T-helper 1 cell treated with Interleukin-12 subunit alpha and Interleukin-12 subunit beta and Interleukin-4 antibody, amounts not matched to agents 30 μg/mL and 1 μg/mL, for 36 hours (primary cell): ENCODE data around the gene KREMEN1.
"Not testable (repeated sequence)": the region's sequence is repeated elsewhere in the genome, so short reads cannot be mapped to it uniquely, and the experiment has no call there.

ENCODE experiments used
- H3K27ac Mint-ChIP-seq: one replicate; pipeline ENCODE4 v1.8.0; 2021; ENCODE audit warnings: mild to moderate bottlenecking, mixed read lengths
- H3K27me3 Mint-ChIP-seq: one replicate; pipeline ENCODE4 v1.8.0; 2021; ENCODE audit warnings: low read depth, mixed read lengths
- H3K36me3 Mint-ChIP-seq: one replicate; pipeline ENCODE4 v1.8.0; 2021; ENCODE audit warnings: low read depth, mixed read lengths
- H3K4me1 Mint-ChIP-seq: one replicate; pipeline ENCODE4 v1.8.0; 2021; ENCODE audit warnings: low read depth, mixed read lengths
- H3K4me3 Mint-ChIP-seq: one replicate; pipeline ENCODE4 v1.8.0; 2021; ENCODE audit warnings: mild to moderate bottlenecking, moderate library complexity, mixed read lengths
- H3K9me3 Mint-ChIP-seq: one replicate; pipeline ENCODE4 v1.8.0; 2021; ENCODE audit warnings: mixed read lengths

The KREMEN1 gene

GRCh38 chr22:29117799-29118477 is 45.1 kb downstream of the KREMEN1 start:
- Mint-ChIP-seq H3K36me3 (no peaks in the 10 kb centered on the region), H3K4me1 (peaks cover 2% of the 10 kb centered on the region), H3K27me3 (peaks cover 41% of the 10 kb centered on the region), H3K27ac (no peak overlapping the region), H3K4me3 (no peak overlapping the region), H3K9me3 (peaks cover 10% of the 10 kb centered on the region)

GRCh38 chr22:29120098-29120912 is 47.5 kb downstream of the KREMEN1 start:
- not testable (repeated sequence) for H3K27ac Mint-ChIP-seq, H3K36me3 Mint-ChIP-seq, H3K4me3 Mint-ChIP-seq, H3K4me1 Mint-ChIP-seq
- peaks cover 27% of the 10 kb centered on the region for H3K27me3 Mint-ChIP-seq
- H3K9me3 Mint-ChIP-seq = peaks cover 10% of the 10 kb centered on the region

GRCh38 chr22:29121124-29121523 is 48.3 kb downstream of the KREMEN1 start:
- Mint-ChIP-seq H3K4me1 (peaks cover 2% of the 10 kb centered on the region), H3K9me3 (peaks cover 10% of the 10 kb centered on the region), H3K27ac (no peak overlapping the region), H3K36me3 (no peaks in the 10 kb centered on the region), H3K27me3 (peaks cover 20% of the 10 kb centered on the region), H3K4me3 (no peak overlapping the region)

GRCh38 chr22:29122041-29122440 is 49.2 kb downstream of the KREMEN1 start:
- H3K4me3 Mint-ChIP-seq = no peak overlapping the region
- H3K27ac Mint-ChIP-seq = no peak overlapping the region
- H3K36me3 Mint-ChIP-seq = no peaks in the 10 kb centered on the region
- H3K9me3 Mint-ChIP-seq = peaks cover 10% of the 10 kb centered on the region
- H3K27me3 Mint-ChIP-seq = peaks cover 21% of the 10 kb centered on the region
- peaks cover 2% of the 10 kb centered on the region for H3K4me1 Mint-ChIP-seq

GRCh38 chr22:29124777-29125442 is 52.1 kb downstream of the KREMEN1 start:
- no peak overlapping the region for H3K27ac Mint-ChIP-seq
- peaks cover under 1% of the 10 kb centered on the region for H3K9me3 Mint-ChIP-seq
- peaks cover 2% of the 10 kb centered on the region for H3K4me1 Mint-ChIP-seq
- no peaks in the 10 kb centered on the region for H3K36me3 Mint-ChIP-seq
- no peak overlapping the region for H3K4me3 Mint-ChIP-seq
- H3K27me3 Mint-ChIP-seq = peaks cover 9% of the 10 kb centered on the region

GRCh38 chr22:29125443-29125778 is 52.6 kb downstream of the KREMEN1 start:
- Mint-ChIP-seq H3K4me1 (peaks cover 2% of the 10 kb centered on the region), H3K27ac (no peak overlapping the region), H3K9me3 (no peaks in the 10 kb centered on the region), H3K36me3 (no peaks in the 10 kb centered on the region), H3K27me3 (peaks cover 7% of the 10 kb centered on the region), H3K4me3 (no peak overlapping the region)

GRCh38 chr22:29125844-29126243 is 53.0 kb downstream of the KREMEN1 start:
- Mint-ChIP-seq H3K9me3 (no peaks in the 10 kb centered on the region), H3K27me3 (peaks cover 4% of the 10 kb centered on the region), H3K4me3 (no peak overlapping the region), H3K36me3 (no peaks in the 10 kb centered on the region), H3K27ac (no peak overlapping the region), H3K4me1 (peaks cover 2% of the 10 kb centered on the region)

GRCh38 chr22:29126670-29127395 is 54.0 kb downstream of the KREMEN1 start:
- no peak overlapping the region for H3K4me3 Mint-ChIP-seq
- H3K4me1 Mint-ChIP-seq = peaks cover 2% of the 10 kb centered on the region
- no peaks in the 10 kb centered on the region for H3K9me3 Mint-ChIP-seq
- H3K27ac Mint-ChIP-seq = no peak overlapping the region
- H3K27me3 Mint-ChIP-seq = peaks cover 4% of the 10 kb centered on the region
- H3K36me3 Mint-ChIP-seq = no peaks in the 10 kb centered on the region

GRCh38 chr22:29128891-29129807 is 56.3 kb downstream of the KREMEN1 start:
- H3K4me3 Mint-ChIP-seq = no peak overlapping the region
- no peaks in the 10 kb centered on the region for H3K4me1 Mint-ChIP-seq
- no peak overlapping the region for H3K27ac Mint-ChIP-seq

GRCh38 chr22:29129808-29130140 is 56.9 kb downstream of the KREMEN1 start:
- Mint-ChIP-seq H3K4me1 (no peaks in the 10 kb centered on the region), H3K27ac (no peak overlapping the region), H3K4me3 (no peak overlapping the region), H3K36me3 (no peaks in the 10 kb centered on the region), H3K9me3 (no peaks in the 10 kb centered on the region), H3K27me3 (peaks cover 8% of the 10 kb centered on the region)

More at GRCh38 chr22:29128891-29129807, 56.3 kb downstream of the KREMEN1 start:
- Mint-ChIP-seq H3K36me3 (no peaks in the 10 kb centered on the region), H3K9me3 (no peaks in the 10 kb centered on the region), H3K27me3 (peaks cover 8% of the 10 kb centered on the region)

- peaks cover 8% of the 10 kb centered on the region for H3K27me3 Mint-ChIP-seq
- no peaks in the 10 kb centered on the region for H3K9me3 Mint-ChIP-seq
- no peaks in the 10 kb centered on the region for H3K4me1 Mint-ChIP-seq
- H3K36me3 Mint-ChIP-seq = no peaks in the 10 kb centered on the region
- no peak overlapping the region for H3K4me3 Mint-ChIP-seq
- H3K27ac Mint-ChIP-seq = no peak overlapping the region
Observed at GRCh38 chr22:29130476-29130875, 57.6 kb downstream of the KREMEN1 start.

GRCh38 chr22:29133603-29134133 is 60.8 kb downstream of the KREMEN1 start:
- Mint-ChIP-seq H3K4me3 (no peak overlapping the region), H3K9me3 (no peaks in the 10 kb centered on the region), H3K27me3 (peaks cover 8% of the 10 kb centered on the region), H3K4me1 (no peaks in the 10 kb centered on the region), H3K36me3 (no peaks in the 10 kb centered on the region), H3K27ac (no peak overlapping the region)

GRCh38 chr22:29134448-29134847 is 61.6 kb downstream of the KREMEN1 start:
- Mint-ChIP-seq H3K27ac (no peak overlapping the region), H3K4me1 (no peaks in the 10 kb centered on the region), H3K9me3 (no peaks in the 10 kb centered on the region), H3K4me3 (no peak overlapping the region), H3K36me3 (no peaks in the 10 kb centered on the region), H3K27me3 (peaks cover 8% of the 10 kb centered on the region)
